Panc1 (cell line): ENCODE measurements around the gene NDUFB2. TPM values are rescaled to one million over a fixed set of nuclear protein-coding genes. Genes with fewer than 3 reads are reported as not detected.

ENCODE experiments used
- ATAC-seq: fragments of 200-7000 bp; cut with Tn5 transposase; 2 replicates; pipeline ENCODE4 v1.9.1; 2020; ENCODE audit warnings: mild to moderate bottlenecking, moderate library complexity
- BruUV-seq: library from RNA; stranded (reverse); fragments of 400-500 nt; replicated peaks from 2 replicates; lab custom pipeline; 2021; lab: Mats Ljungman, UMichigan
- CTCF ChIA-PET: fragments of 300-600 bp; sonication (Branson Sonifier 250); formaldehyde crosslinking; loops from one replicate; lab custom pipeline; 2022; ENCODE audit warnings: antibody characterized with exemption; lab: Charles Lee
- POLR2A ChIA-PET: fragments of 300-600 bp; sonication (Branson Sonifier 250); formaldehyde crosslinking; loops from one replicate; lab custom pipeline; 2022; ENCODE audit warnings: antibody characterized with exemption; lab: Charles Lee
- DNase-seq: peaks from one replicate; pipeline ENCODE4 v3.0.0-alpha.2; 2010; ENCODE audit warnings: low read depth, low spot score
- H3K27ac ChIP-seq: 2 replicates; pipeline ENCODE4 v1.5.1; 2011; ENCODE audit warnings: mild to moderate bottlenecking, low read length, inconsistent platforms
- H3K27me3 ChIP-seq: fragments of 200-500 bp; sonication (Bioruptor generic); 2 replicates; pipeline ENCODE4 v1.6.0; 2014; ENCODE audit warnings: low read length, inconsistent platforms; ENCODE audit not compliant: control insufficient read depth, insufficient read depth
- H3K36me3 ChIP-seq: fragments of 200-500 bp; sonication (Bioruptor generic); 2 replicates; pipeline ENCODE4 v1.5.1; 2014; ENCODE audit warnings: inconsistent platforms, mild to moderate bottlenecking, low read length, moderate library complexity; ENCODE audit not compliant: control insufficient read depth, insufficient read depth
- H3K4me1 ChIP-seq: 2 replicates; pipeline ENCODE4 v1.5.1; 2011; ENCODE audit warnings: inconsistent platforms, mild to moderate bottlenecking, low read length, moderate library complexity; ENCODE audit not compliant: control insufficient read depth, insufficient read depth
- H3K4me3 ChIP-seq, 2 experiments: 2 replicates each; pipeline ENCODE4 v1.5.1; 2011 to 2012; ENCODE audit warnings: low read depth in 2 of 2, low read length in 2 of 2, mild to moderate bottlenecking in 2 of 2, inconsistent platforms in 1 of 2, moderate library complexity in 1 of 2
- H3K9me3 ChIP-seq: fragments of 200-500 bp; sonication (Bioruptor generic); 2 replicates; pipeline ENCODE4 v1.5.1; 2014; ENCODE audit warnings: low read depth, mild to moderate bottlenecking, inconsistent platforms, low read length, moderate library complexity; ENCODE audit not compliant: control insufficient read depth, insufficient read depth
- CTCF ChIP-seq: fragments of 450-650 bp; IDR thresholded peaks from 2 replicates; pipeline ENCODE4 v1.5.1; 2017; ENCODE audit warnings: mild to moderate bottlenecking
- POLR2AphosphoS5 ChIP-seq: IDR thresholded peaks from 2 replicates; pipeline ENCODE4 v1.6.1; 2012; ENCODE audit warnings: mild to moderate bottlenecking, low read depth, low read length, moderate library complexity
- SIN3A ChIP-seq: IDR thresholded peaks from 2 replicates; pipeline ENCODE4 v1.6.1; 2012; ENCODE audit warnings: low read depth, mild to moderate bottlenecking, low read length, moderate library complexity, borderline replicate concordance; ENCODE audit not compliant: insufficient read depth
- TCF7L2 ChIP-seq: IDR thresholded peaks from 2 replicates; pipeline ENCODE4 v1.6.1; 2011; ENCODE audit warnings: mild to moderate bottlenecking, low read depth, low read length, inconsistent platforms
- in situ Hi-C: cut with HindIII; loops from 2 replicates; pipeline ENCODE4 v1.10.0; 2016; ENCODE audit warnings: low sequenced_read_pairs, low pct_unique_long_range_greater_than_20kb
- intact Hi-C: fragments of 100-400 bp; cut with micrococcal nuclease; formaldehyde crosslinking; loops from one replicate; pipeline ENCODE4 v1.10.0; 2022; ENCODE audit not compliant: unreplicated experiment
- total RNA-seq: library from RNA; stranded (reverse); gene quantifications from one replicate; pipeline ENCODE4 v1.2.1, GENCODE V29; 2021; ENCODE audit not compliant: unreplicated experiment
- TF ChIP-seq, protein P1 (sequence below), 2 experiments: IDR thresholded peaks; 2 replicates each; pipeline ENCODE4 v1.6.1; 2011 to 2012; ENCODE audit warnings: low read depth in 2 of 2, control low read depth in 1 of 2, low read length in 1 of 2, mild to moderate bottlenecking in 1 of 2, moderate library complexity in 1 of 2; ENCODE audit not compliant: insufficient read depth in 1 of 2

NDUFB2 gene
- total RNA-seq, 1 experiment from 2014 or later = 246 TPM

DNA sequence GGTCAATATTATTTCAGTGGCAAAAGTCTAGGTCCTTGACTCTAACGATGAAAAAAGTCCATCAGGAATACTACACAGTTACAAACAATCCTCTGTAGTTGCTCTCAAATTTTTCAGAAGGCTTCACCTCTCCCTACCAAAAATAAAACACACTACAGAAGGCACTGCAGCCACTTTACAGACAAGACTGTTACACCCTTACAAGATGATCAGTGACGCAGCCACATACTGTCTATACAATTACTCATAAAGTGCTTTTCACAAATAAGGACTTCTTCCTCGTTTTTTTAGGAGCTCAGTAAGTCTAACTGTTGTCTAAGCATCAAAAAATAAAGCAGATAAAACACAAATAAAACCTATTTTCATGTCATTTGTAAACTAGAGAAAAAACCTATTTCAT is 27.1 kb downstream of the NDUFB2 start:
- ChIA-PET POLR2A (interaction anchor here (0.5 to 0.6 kb wide), 2 partner anchors 189 to 1714 kb away, joined by 4 to 14 read pairs; no protein-coding TSS in a partner anchor), CTCF (no interaction called here)
- H3K4me1 ChIP-seq = no peaks in the 10 kb centered on the region
- no peaks in the 10 kb centered on the region for H3K27me3 ChIP-seq
- no peak overlapping the region for H3K27ac ChIP-seq
- ATAC-seq (no peak), DNase-seq (no peak)
- no peak for TF ChIP-seq CTCF
- no peak for TF ChIP-seq SIN3A
- no peak for TF ChIP-seq POLR2AphosphoS5
- no peak for TF ChIP-seq TCF7L2
- TF ChIP-seq, protein P1, sequence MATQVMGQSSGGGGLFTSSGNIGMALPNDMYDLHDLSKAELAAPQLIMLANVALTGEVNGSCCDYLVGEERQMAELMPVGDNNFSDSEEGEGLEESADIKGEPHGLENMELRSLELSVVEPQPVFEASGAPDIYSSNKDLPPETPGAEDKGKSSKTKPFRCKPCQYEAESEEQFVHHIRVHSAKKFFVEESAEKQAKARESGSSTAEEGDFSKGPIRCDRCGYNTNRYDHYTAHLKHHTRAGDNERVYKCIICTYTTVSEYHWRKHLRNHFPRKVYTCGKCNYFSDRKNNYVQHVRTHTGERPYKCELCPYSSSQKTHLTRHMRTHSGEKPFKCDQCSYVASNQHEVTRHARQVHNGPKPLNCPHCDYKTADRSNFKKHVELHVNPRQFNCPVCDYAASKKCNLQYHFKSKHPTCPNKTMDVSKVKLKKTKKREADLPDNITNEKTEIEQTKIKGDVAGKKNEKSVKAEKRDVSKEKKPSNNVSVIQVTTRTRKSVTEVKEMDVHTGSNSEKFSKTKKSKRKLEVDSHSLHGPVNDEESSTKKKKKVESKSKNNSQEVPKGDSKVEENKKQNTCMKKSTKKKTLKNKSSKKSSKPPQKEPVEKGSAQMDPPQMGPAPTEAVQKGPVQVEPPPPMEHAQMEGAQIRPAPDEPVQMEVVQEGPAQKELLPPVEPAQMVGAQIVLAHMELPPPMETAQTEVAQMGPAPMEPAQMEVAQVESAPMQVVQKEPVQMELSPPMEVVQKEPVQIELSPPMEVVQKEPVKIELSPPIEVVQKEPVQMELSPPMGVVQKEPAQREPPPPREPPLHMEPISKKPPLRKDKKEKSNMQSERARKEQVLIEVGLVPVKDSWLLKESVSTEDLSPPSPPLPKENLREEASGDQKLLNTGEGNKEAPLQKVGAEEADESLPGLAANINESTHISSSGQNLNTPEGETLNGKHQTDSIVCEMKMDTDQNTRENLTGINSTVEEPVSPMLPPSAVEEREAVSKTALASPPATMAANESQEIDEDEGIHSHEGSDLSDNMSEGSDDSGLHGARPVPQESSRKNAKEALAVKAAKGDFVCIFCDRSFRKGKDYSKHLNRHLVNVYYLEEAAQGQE (IDR thresholded peaks at IDR 0.05; ENCODE audit: insufficient read depth in 1 of 2, low read depth in 2 of 2, low read length in 1 of 2) = no peak
- in situ Hi-C loops = no loop called here
- peaks cover 2% of the 10 kb centered on the region for H3K36me3 ChIP-seq
- no TSS peak for BruUV-seq
- no peaks in the 10 kb centered on the region for H3K9me3 ChIP-seq
- H3K4me3 ChIP-seq = no peak overlapping the region
- intact Hi-C loops = no loop called here

GRCh38 chr7:140724706-140725105 is 28.2 kb downstream of the NDUFB2 start:
- DNase-seq (no peak), ATAC-seq (no peak)
- in situ Hi-C loops (no loop called here), intact Hi-C loops (no loop called here)
- Histone ChIP-seq H3K4me3 (no peak overlapping the region), H3K9me3 (no peaks in the 10 kb centered on the region), H3K27me3 (no peaks in the 10 kb centered on the region), H3K36me3 (peaks cover 2% of the 10 kb centered on the region), H3K27ac (no peak overlapping the region), H3K4me1 (no peaks in the 10 kb centered on the region)
- TF ChIP-seq TCF7L2 (no peak), SIN3A (no peak)
- TF ChIP-seq, protein P1 (IDR thresholded peaks at IDR 0.05; ENCODE audit: insufficient read depth in 1 of 2, low read depth in 2 of 2, low read length in 1 of 2) = no peak
- ChIA-PET POLR2A (no interaction called here), CTCF (no interaction called here)
- no TSS peak for BruUV-seq
